Neural progenitor cell (in vitro differentiated cells): ENCODE results near the gene LSP1. TPM values are rescaled to one million over a fixed set of nuclear protein-coding genes. Genes with fewer than 3 reads are reported as not detected.

ENCODE experiments used
- DNase-seq: peaks from one replicate; pipeline ENCODE4 v3.0.0-alpha.2; 2016; ENCODE audit warnings: low spot score
- H2AFZ ChIP-seq: fragments of 200-600 bp; sonication (generic); replicated peaks from 2 replicates; pipeline ENCODE4 v1.6.1; 2016; ENCODE audit warnings: antibody characterized with exemption
- H3F3A ChIP-seq: fragments of 200-600 bp; sonication (generic); 2 replicates; pipeline ENCODE4 v1.6.1; 2016; ENCODE audit warnings: antibody characterized with exemption, low read depth
- H3K27ac ChIP-seq: fragments of 200-600 bp; sonication (generic); 2 replicates; pipeline ENCODE4 v1.5.1; 2016; ENCODE audit warnings: mild to moderate bottlenecking
- H3K27me3 ChIP-seq: fragments of 200-600 bp; sonication (generic); 2 replicates; pipeline ENCODE4 v1.6.1; 2016; ENCODE audit warnings: mild to moderate bottlenecking, moderate library complexity
- H3K36me3 ChIP-seq: fragments of 200-600 bp; sonication (generic); 2 replicates; pipeline ENCODE4 v1.5.1; 2016
- H3K4me1 ChIP-seq: fragments of 200-600 bp; sonication (generic); 2 replicates; pipeline ENCODE4 v1.6.1; 2016; ENCODE audit warnings: mixed run types
- H3K4me2 ChIP-seq: fragments of 200-600 bp; sonication (generic); 2 replicates; pipeline ENCODE4 v1.6.1; 2016
- H3K4me3 ChIP-seq: fragments of 200-600 bp; sonication (generic); 2 replicates; pipeline ENCODE4 v1.5.1; 2016
- H3K79me2 ChIP-seq: fragments of 200-600 bp; sonication (generic); 2 replicates; pipeline ENCODE4 v1.6.1; 2016; ENCODE audit warnings: low read depth
- H3K9ac ChIP-seq: fragments of 200-600 bp; sonication (generic); 2 replicates; pipeline ENCODE4 v1.6.1; 2016
- H3K9me3 ChIP-seq: fragments of 200-600 bp; sonication (generic); 2 replicates; pipeline ENCODE4 v1.5.1; 2016; ENCODE audit warnings: low read depth
- H4K20me1 ChIP-seq: fragments of 200-600 bp; sonication (generic); 2 replicates; pipeline ENCODE4 v1.6.1; 2016; ENCODE audit warnings: low read depth
- H3K27ac Mint-ChIP-seq: 3 replicates; pipeline ENCODE4 v1.8.0; 2021; ENCODE audit warnings: mixed read lengths
- H3K27me3 Mint-ChIP-seq: 2 replicates; pipeline ENCODE4 v1.8.0; 2022; ENCODE audit warnings: low read depth, mild to moderate bottlenecking, inconsistent platforms, moderate library complexity, mixed read lengths; ENCODE audit not compliant: insufficient read depth
- H3K36me3 Mint-ChIP-seq: 3 replicates; pipeline ENCODE4 v1.8.0; 2021; ENCODE audit warnings: mixed read lengths
- H3K4me1 Mint-ChIP-seq: 3 replicates; pipeline ENCODE4 v1.8.0; 2021; ENCODE audit warnings: mixed read lengths
- H3K4me3 Mint-ChIP-seq: 3 replicates; pipeline ENCODE4 v1.8.0; 2021; ENCODE audit warnings: mild to moderate bottlenecking, moderate library complexity, mixed read lengths
- H3K9me3 Mint-ChIP-seq: 3 replicates; pipeline ENCODE4 v1.8.0; 2020; ENCODE audit warnings: mixed read lengths
- EZH2 ChIP-seq: fragments of 200-600 bp; sonication (generic); IDR thresholded peaks from 2 replicates; pipeline ENCODE4 v1.6.1; 2017; ENCODE audit warnings: antibody characterized with exemption, mild to moderate bottlenecking, moderate library complexity
- EZH2phosphoT487 ChIP-seq: fragments of 200-600 bp; sonication (generic); IDR thresholded peaks from 2 replicates; pipeline ENCODE4 v1.6.1; 2017; ENCODE audit warnings: antibody characterized with exemption
- total RNA-seq: library from RNA; depleted of rRNA; stranded (reverse); fragments of >200 nt; gene quantifications from 2 replicates; pipeline ENCODE4 v1.2.3, GENCODE V29; 2015; ENCODE audit warnings: low replicate concordance
- TF ChIP-seq, protein P1 (sequence below): fragments of 200-600 bp; sonication (generic); IDR thresholded peaks from 2 replicates; pipeline ENCODE4 v1.5.1; 2017; ENCODE audit warnings: antibody characterized with exemption, mild to moderate bottlenecking

The LSP1 gene
- total RNA-seq, 1 donor from 2014 or later, result not detected

DNA sequence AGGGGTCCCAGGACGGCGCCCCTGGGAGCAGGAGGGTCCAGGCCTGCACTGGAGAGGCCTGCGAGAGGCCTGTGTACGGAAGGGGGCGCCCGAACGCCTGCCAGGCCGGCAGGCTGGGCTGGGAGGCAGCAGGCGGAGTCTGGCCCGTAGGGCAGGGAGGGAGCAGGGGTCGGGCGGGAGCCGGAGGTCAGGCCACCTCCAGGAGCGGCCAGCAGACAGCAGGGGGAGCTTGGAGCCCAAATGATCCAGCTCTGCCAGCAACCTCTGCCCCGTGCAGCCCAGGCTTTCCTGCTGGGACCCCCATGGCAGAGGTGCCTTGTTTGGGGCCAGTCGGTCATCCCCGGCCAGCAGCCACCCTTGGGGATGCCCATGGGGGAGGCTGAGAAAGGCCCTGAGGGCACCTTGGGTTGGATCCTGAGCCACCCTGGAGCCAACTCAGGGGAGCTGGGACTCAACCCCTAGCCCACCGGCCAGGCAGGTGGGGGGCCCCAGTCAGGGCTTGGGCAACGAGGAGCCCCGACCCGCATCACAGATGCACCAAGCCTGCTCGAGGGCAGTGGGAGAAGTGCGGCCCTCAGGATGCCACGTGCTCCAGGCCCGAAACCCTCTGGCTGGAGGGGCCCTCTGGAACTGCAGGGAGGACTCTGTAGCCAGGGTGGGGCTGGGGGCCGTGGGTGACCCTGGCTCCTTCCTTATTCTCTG, 27.7 kb upstream of the LSP1 start:
- Histone ChIP-seq H4K20me1 (no peaks in the 10 kb centered on the region), H3K79me2 (no peaks in the 10 kb centered on the region), H3K9me3 (no peaks in the 10 kb centered on the region), H3F3A (no peaks in the 10 kb centered on the region), H2AFZ (peak overlapping the region; percentile 19), H3K4me2 (no peak overlapping the region), H3K4me1 (peaks cover 3% of the 10 kb centered on the region), H3K4me3 (no peak overlapping the region), H3K36me3 (no peaks in the 10 kb centered on the region), H3K9ac (no peak overlapping the region), H3K27me3 (no peaks in the 10 kb centered on the region), H3K27ac (no peak overlapping the region)
- Mint-ChIP-seq H3K9me3 (no peaks in the 10 kb centered on the region), H3K27ac (no peak overlapping the region), H3K4me1 (peaks cover 2% of the 10 kb centered on the region), H3K4me3 (no peak overlapping the region), H3K27me3 (peaks cover 10% of the 10 kb centered on the region), H3K36me3 (no peaks in the 10 kb centered on the region)
- TF ChIP-seq EZH2 (peak; percentile 39), EZH2phosphoT487 (no peak)
- TF ChIP-seq, protein P1, sequence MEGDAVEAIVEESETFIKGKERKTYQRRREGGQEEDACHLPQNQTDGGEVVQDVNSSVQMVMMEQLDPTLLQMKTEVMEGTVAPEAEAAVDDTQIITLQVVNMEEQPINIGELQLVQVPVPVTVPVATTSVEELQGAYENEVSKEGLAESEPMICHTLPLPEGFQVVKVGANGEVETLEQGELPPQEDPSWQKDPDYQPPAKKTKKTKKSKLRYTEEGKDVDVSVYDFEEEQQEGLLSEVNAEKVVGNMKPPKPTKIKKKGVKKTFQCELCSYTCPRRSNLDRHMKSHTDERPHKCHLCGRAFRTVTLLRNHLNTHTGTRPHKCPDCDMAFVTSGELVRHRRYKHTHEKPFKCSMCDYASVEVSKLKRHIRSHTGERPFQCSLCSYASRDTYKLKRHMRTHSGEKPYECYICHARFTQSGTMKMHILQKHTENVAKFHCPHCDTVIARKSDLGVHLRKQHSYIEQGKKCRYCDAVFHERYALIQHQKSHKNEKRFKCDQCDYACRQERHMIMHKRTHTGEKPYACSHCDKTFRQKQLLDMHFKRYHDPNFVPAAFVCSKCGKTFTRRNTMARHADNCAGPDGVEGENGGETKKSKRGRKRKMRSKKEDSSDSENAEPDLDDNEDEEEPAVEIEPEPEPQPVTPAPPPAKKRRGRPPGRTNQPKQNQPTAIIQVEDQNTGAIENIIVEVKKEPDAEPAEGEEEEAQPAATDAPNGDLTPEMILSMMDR, result peak; percentile 93
- peak; percentile 96 for DNase-seq

DNA sequence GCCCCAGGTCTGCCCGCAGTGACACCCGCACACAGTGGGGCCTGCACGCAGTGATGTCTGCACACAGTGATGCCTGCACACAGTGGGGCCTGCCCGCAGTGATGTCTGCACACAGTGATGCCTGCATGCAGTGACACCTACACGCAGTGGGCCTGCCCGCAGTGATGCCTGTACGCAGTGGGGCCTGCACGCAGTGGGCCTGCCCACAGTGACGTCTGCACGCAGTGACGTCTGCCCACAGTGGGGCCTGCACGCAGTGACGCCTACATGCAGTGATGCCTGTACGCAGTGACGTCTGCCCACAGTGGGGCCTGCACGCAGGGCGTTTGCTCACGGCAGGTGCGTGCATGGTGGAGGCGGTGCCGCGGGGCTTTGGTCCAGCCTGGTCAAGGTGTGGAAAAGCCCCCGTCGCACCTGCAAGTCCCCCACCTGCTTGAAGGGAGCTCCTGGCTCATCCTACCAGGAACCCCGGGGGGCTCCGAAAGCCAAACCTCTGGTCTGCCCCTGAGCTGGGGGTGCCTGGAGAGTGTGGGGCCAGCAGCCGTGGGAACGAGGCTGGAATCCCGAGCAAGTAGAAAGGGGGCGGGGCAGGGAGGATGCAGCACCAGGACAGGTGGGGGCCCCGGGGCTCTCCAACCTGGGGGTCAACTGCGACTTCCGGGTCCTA, 27.0 kb upstream of the LSP1 start:
- Histone ChIP-seq H3K79me2 (no peaks in the 10 kb centered on the region), H3K4me1 (peaks cover 3% of the 10 kb centered on the region), H4K20me1 (no peaks in the 10 kb centered on the region), H3K9me3 (no peaks in the 10 kb centered on the region), H3K4me3 (no peak overlapping the region), H3F3A (no peaks in the 10 kb centered on the region), H3K4me2 (no peak overlapping the region), H3K36me3 (no peaks in the 10 kb centered on the region), H3K27ac (no peak overlapping the region), H2AFZ (no peak overlapping the region), H3K9ac (no peak overlapping the region), H3K27me3 (no peaks in the 10 kb centered on the region)
- Mint-ChIP-seq H3K9me3 (no peaks in the 10 kb centered on the region), H3K4me3 (no peak overlapping the region), H3K27me3 (peaks cover 10% of the 10 kb centered on the region), H3K4me1 (peaks cover 2% of the 10 kb centered on the region), H3K36me3 (no peaks in the 10 kb centered on the region), H3K27ac (peak overlapping the region; percentile 66)
- TF ChIP-seq EZH2phosphoT487, result no peak
- TF ChIP-seq, protein P1, result no peak
- TF ChIP-seq EZH2, result no peak
- DNase-seq, result no peak

DNA sequence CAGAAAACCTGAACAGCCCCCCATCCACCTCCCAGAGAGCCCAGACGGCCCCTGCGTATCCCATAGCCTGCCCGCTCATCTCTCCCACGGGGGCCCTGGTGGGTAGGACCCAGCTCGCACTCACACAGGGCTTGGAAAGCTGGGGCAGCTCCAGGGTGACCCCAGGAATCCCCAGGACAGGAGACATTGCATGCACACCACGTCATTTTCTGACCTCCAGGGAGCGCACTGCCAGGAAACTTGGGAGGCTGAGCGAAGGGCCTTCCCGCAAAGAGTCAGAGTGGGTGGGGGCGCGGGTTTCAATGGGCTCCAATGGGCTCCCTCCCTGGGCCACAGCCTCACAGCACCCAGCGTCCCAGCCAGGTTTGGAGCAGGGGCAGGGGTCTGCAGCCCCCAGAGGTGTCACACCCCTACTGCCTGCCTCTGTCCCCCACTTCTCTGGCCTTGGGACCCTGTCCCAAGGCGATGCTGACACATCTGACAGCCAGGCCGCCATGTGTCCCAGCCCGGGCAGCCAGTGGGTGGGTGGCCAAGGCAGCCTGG, 26.3 kb upstream of the LSP1 start:
- Mint-ChIP-seq H3K9me3 (no peaks in the 10 kb centered on the region), H3K4me3 (no peak overlapping the region), H3K27ac (peak overlapping the region; percentile 66), H3K27me3 (peaks cover 8% of the 10 kb centered on the region), H3K36me3 (no peaks in the 10 kb centered on the region), H3K4me1 (peaks cover 2% of the 10 kb centered on the region)
- Histone ChIP-seq H3K27me3 (no peaks in the 10 kb centered on the region), H3K4me3 (no peak overlapping the region), H3K36me3 (no peaks in the 10 kb centered on the region), H3K27ac (no peak overlapping the region), H3F3A (no peaks in the 10 kb centered on the region), H3K9me3 (no peaks in the 10 kb centered on the region), H2AFZ (no peak overlapping the region), H3K4me2 (no peak overlapping the region), H4K20me1 (no peaks in the 10 kb centered on the region), H3K4me1 (peaks cover 3% of the 10 kb centered on the region), H3K9ac (no peak overlapping the region), H3K79me2 (no peaks in the 10 kb centered on the region)
- no peak for DNase-seq
- TF ChIP-seq, protein P1, result peak; percentile 22
- no peak for TF ChIP-seq EZH2phosphoT487
